PC-9 (cell line): Measurements from ENCODE around the gene SRPK2. TPM values are rescaled to one million over a fixed set of nuclear protein-coding genes. Genes with fewer than 3 reads are reported as not detected.

Experiments used
- BruUV-seq: library from RNA; stranded (reverse); fragments of 400-500 nt; replicated peaks from 2 replicates; lab custom pipeline; 2021; lab: Mats Ljungman, UMichigan
- CTCF ChIA-PET: fragments of 300-600 bp; sonication (Branson Sonifier 250); formaldehyde crosslinking; loops from one replicate; lab custom pipeline; 2022; ENCODE audit warnings: antibody characterized with exemption; lab: Charles Lee
- POLR2A ChIA-PET: fragments of 300-600 bp; sonication (Branson Sonifier 250); formaldehyde crosslinking; loops from one replicate; lab custom pipeline; 2022; ENCODE audit warnings: antibody characterized with exemption; ENCODE audit not compliant: unreplicated experiment; lab: Charles Lee
- DNase-seq, 2 experiments: peaks; one replicate each; pipeline versions ENCODE4 v3.0.0 to v3.0.0-alpha.2; 2015 to 2022; ENCODE audit warnings: mixed read lengths in 1 of 2
- H2AFZ ChIP-seq: fragments of 200-600 bp; sonication (generic); 2 replicates; pipeline ENCODE4 v1.8.1; 2017; ENCODE audit warnings: antibody characterized with exemption
- H3F3A ChIP-seq: fragments of 200-600 bp; sonication (generic); 2 replicates; pipeline ENCODE4 v1.8.1; 2017; ENCODE audit warnings: antibody characterized with exemption, mild to moderate bottlenecking, low read depth; ENCODE audit not compliant: insufficient read depth
- H3K27ac ChIP-seq: fragments of 200-600 bp; sonication (generic); 2 replicates; pipeline ENCODE4 v1.6.1; 2016; ENCODE audit warnings: mixed run types
- H3K27me3 ChIP-seq: fragments of 200-600 bp; sonication (generic); 2 replicates; pipeline ENCODE4 v1.6.1; 2016; ENCODE audit warnings: low read depth, mixed run types; ENCODE audit not compliant: insufficient read depth
- H3K36me3 ChIP-seq: fragments of 200-600 bp; sonication (generic); 2 replicates; pipeline ENCODE4 v1.6.1; 2016; ENCODE audit warnings: low read depth, mixed run types
- H3K4me1 ChIP-seq: fragments of 200-600 bp; sonication (generic); replicated peaks from 2 replicates; pipeline ENCODE4 v1.6.1; 2016; ENCODE audit warnings: mixed run types; ENCODE audit not compliant: insufficient read depth
- H3K4me2 ChIP-seq: fragments of 200-600 bp; sonication (generic); 2 replicates; pipeline ENCODE4 v1.6.1; 2017; ENCODE audit warnings: mixed run types
- H3K4me3 ChIP-seq: fragments of 200-600 bp; sonication (generic); 2 replicates; pipeline ENCODE4 v1.6.1; 2016; ENCODE audit warnings: mixed run types
- H3K79me2 ChIP-seq: fragments of 200-600 bp; sonication (generic); 2 replicates; pipeline ENCODE4 v1.6.1; 2017; ENCODE audit warnings: low read depth, mixed run types
- H3K9me2 ChIP-seq: fragments of 200-600 bp; sonication (generic); 2 replicates; pipeline ENCODE4 v1.8.1; 2017; ENCODE audit warnings: mild to moderate bottlenecking; ENCODE audit not compliant: insufficient read depth
- H3K9me3 ChIP-seq: fragments of 200-600 bp; sonication (generic); 2 replicates; pipeline ENCODE4 v1.8.1; 2016; ENCODE audit warnings: low read depth; ENCODE audit not compliant: insufficient read depth
- H4K20me1 ChIP-seq: fragments of 200-600 bp; sonication (generic); 2 replicates; pipeline ENCODE4 v1.8.1; 2017; ENCODE audit not compliant: insufficient read depth
- EZH2 ChIP-seq: fragments of 200-600 bp; sonication (generic); IDR thresholded peaks from 2 replicates; pipeline ENCODE4 v1.8.0; 2017; ENCODE audit warnings: antibody characterized with exemption, low read depth
- intact Hi-C: fragments of 100-400 bp; cut with micrococcal nuclease; formaldehyde crosslinking; loops from one replicate; pipeline ENCODE4 v1.10.0; 2022; ENCODE audit not compliant: unreplicated experiment
- total RNA-seq: library from RNA; stranded (reverse); gene quantifications from 2 replicates; pipeline ENCODE4 v1.2.3, GENCODE V29; 2021
- TF ChIP-seq, protein P1 (sequence below): fragments of 200-600 bp; sonication (generic); conservative IDR thresholded peaks from 2 replicates; pipeline ENCODE4 v1.6.1; 2017; ENCODE audit warnings: mixed run types, antibody characterized with exemption, mild to moderate bottlenecking, moderate library complexity

The SRPK2 gene
- total RNA-seq, 1 experiment from 2014 or later = 60.6 TPM

DNA sequence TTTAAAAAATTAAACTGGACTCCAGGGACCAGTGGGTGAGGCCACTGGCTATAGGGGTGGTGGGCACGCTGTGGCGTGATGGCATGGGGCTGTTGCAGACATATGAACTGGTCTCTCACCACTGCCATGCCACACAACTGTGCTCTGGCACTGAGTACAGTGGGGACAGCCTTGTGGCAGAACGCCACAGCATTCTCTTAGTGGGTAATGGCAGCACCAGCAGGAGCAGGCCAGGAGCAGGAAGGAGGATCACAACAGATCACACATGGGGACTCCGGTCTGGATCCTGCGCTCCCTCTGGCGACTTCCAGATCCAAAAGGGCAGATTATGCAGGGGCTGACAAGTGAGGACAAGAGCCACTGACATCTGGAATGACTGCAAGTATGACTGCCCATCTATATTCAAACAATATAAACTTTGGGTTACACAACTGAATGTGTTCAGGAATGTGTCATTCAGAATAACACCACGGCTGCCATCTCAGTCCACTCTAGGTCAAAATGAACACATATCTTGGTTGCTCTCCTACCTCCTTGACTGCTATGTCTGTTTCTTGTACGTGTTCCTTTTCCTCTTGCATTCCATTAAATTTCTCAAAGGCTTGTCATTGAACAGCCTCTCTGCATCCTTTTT is 198.7 kb downstream of the SRPK2 start:
- no peaks in the 10 kb centered on the region for H3K27me3 ChIP-seq
- TF ChIP-seq, protein P1, sequence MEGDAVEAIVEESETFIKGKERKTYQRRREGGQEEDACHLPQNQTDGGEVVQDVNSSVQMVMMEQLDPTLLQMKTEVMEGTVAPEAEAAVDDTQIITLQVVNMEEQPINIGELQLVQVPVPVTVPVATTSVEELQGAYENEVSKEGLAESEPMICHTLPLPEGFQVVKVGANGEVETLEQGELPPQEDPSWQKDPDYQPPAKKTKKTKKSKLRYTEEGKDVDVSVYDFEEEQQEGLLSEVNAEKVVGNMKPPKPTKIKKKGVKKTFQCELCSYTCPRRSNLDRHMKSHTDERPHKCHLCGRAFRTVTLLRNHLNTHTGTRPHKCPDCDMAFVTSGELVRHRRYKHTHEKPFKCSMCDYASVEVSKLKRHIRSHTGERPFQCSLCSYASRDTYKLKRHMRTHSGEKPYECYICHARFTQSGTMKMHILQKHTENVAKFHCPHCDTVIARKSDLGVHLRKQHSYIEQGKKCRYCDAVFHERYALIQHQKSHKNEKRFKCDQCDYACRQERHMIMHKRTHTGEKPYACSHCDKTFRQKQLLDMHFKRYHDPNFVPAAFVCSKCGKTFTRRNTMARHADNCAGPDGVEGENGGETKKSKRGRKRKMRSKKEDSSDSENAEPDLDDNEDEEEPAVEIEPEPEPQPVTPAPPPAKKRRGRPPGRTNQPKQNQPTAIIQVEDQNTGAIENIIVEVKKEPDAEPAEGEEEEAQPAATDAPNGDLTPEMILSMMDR = no peak
- TF ChIP-seq EZH2 = no peak
- H3K79me2 ChIP-seq = no peaks in the 10 kb centered on the region; the same call in 1 of the 2 replicates
- H3K4me1 ChIP-seq = no peaks in the 10 kb centered on the region
- intact Hi-C loops = no loop called here
- ChIA-PET POLR2A (no interaction called here), CTCF (no interaction called here)
- H3K9me3 ChIP-seq = no peaks in the 10 kb centered on the region
- H3K9me2 ChIP-seq = 0 out of 2 replicates have a peak, but pooled peaks cover 3% of the 10 kb centered on the region
- no peak overlapping the region for H3K4me2 ChIP-seq
- no peaks in the 10 kb centered on the region for H4K20me1 ChIP-seq
- peak in 1 of 2 experiments; percentile 31 for DNase-seq
- no peaks in the 10 kb centered on the region for H3F3A ChIP-seq
- H3K4me3 ChIP-seq = no peak overlapping the region
- no peak overlapping the region for H2AFZ ChIP-seq
- no TSS peak for BruUV-seq
- H3K36me3 ChIP-seq = no peaks in the 10 kb centered on the region
- H3K27ac ChIP-seq = no peak overlapping the region

DNA sequence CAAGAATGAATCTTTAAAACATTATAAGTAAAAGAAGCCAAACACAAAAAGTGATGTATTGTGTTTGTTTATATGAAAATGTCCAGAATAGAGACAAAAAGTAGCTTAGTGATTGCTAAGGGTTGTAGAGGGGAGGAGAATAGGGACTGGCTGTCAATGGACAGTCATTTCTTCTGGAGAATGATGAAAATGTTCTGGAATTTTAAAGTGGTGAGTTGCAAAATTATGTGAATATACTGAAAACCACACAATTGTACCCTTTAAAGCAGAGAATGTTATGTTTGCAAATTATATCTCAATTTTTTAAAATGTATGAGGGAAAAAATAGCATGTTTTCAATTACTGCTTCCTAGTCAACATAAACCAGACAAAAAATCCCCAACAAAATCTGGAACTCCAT is 200.5 kb downstream of the SRPK2 start:
- TF ChIP-seq EZH2 = no peak
- TF ChIP-seq, protein P1 = no peak
- H3K9me2 ChIP-seq = 0 out of 2 replicates have a peak, but pooled peaks cover 3% of the 10 kb centered on the region
- no peaks in the 10 kb centered on the region for H3K9me3 ChIP-seq
- H2AFZ ChIP-seq = no peak overlapping the region
- POLR2A ChIA-PET = no interaction called here
- no TSS peak for BruUV-seq
- no peaks in the 10 kb centered on the region for H3K36me3 ChIP-seq
- H3K4me3 ChIP-seq = no peak overlapping the region
- intact Hi-C loops = no loop called here
- CTCF ChIA-PET = no interaction called here
- no peak for DNase-seq
- no peaks in the 10 kb centered on the region for H3K27me3 ChIP-seq
- no peaks in the 10 kb centered on the region for H4K20me1 ChIP-seq
- H3K4me1 ChIP-seq = no peaks in the 10 kb centered on the region
- H3K27ac ChIP-seq = no peak overlapping the region
- no peak overlapping the region for H3K4me2 ChIP-seq
- no peaks in the 10 kb centered on the region; the same call in 1 of the 2 replicates for H3K79me2 ChIP-seq
- no peaks in the 10 kb centered on the region for H3F3A ChIP-seq

DNA sequence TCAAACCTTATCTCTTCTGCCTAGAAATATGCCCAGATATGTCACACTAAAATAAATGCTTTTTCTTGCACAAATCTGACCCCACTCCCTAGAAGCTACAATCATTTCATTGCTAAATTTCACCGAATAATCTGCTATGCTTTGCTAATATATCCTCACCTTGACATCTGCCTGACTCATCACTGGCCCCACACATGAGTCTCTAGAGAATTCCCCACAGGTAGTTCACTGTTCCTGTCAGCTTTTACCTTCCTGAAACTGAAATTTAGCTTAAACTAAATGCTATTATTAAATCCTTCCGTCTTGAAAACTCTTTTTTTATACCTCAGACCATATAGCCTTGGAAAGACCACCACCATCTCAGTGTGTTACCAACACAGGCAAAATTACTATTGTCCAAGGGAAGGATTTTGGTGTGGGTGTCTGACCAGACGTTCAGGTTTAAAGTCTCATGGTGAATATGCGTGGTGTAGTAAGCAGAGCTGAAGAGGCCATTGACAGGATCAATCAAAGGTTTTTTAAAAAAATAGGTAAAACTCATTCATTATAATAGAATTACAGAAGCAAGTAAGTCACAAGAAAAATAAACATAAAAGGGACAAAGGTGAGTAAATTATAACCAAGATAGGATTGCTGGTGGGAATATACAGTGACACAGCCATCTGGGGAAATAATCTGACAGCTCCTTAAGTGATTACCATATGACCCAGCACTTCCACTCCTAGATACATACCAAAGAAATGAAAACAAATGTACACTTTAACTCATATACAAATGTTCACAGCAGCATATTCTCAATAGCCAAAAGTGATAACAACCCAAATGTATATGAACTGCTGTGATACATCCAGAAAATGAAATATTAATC is 201.2 kb downstream of the SRPK2 start:
- Histone ChIP-seq H3K9me2 (0 out of 2 replicates have a peak, but pooled peaks cover 3% of the 10 kb centered on the region), H3K4me2 (no peak overlapping the region), H3K27ac (no peak overlapping the region), H4K20me1 (no peaks in the 10 kb centered on the region), H3K4me1 (no peaks in the 10 kb centered on the region), H3K27me3 (no peaks in the 10 kb centered on the region), H2AFZ (no peak overlapping the region), H3K9me3 (no peaks in the 10 kb centered on the region), H3F3A (no peaks in the 10 kb centered on the region), H3K79me2 (no peaks in the 10 kb centered on the region; the same call in 1 of the 2 replicates), H3K4me3 (no peak overlapping the region), H3K36me3 (no peaks in the 10 kb centered on the region)
- no TSS peak for BruUV-seq
- ChIA-PET CTCF (interaction anchor here (0.6 kb wide), 1 partner anchor 581 kb away, joined by 4 read pairs; no protein-coding TSS in a partner anchor), POLR2A (no interaction called here)
- TF ChIP-seq EZH2 = no peak
- TF ChIP-seq, protein P1 = no peak
- DNase-seq = no peak
- intact Hi-C loops = no loop called here
